GM12878 (cell line): Measurements from ENCODE around the gene DBR1. TPM values are rescaled to one million over a fixed set of nuclear protein-coding genes. Genes with fewer than 3 reads are reported as not detected.

Experiments
- ATAC-seq: fragments of 200-7000 bp; cut with Tn5 transposase; 3 replicates; pipeline ENCODE4 v1.9.1; 2020; ENCODE audit warnings: mild to moderate bottlenecking, moderate library complexity
- BruUV-seq: library from RNA; stranded (reverse); fragments of 400-500 nt; replicated peaks from 2 replicates; lab custom pipeline; 2021; lab: Mats Ljungman, UMichigan
- CTCF ChIA-PET: fragments of 300-600 bp; sonication (Branson Sonifier 250); formaldehyde crosslinking; extraction: SDS; loops from one replicate; lab custom pipeline; 2021; ENCODE audit warnings: inconsistent platforms; lab: Yijun Ruan, JAX
- POLR2A ChIA-PET: fragments of 350-600 bp; formaldehyde crosslinking; extraction: SDS; loops from one replicate; lab custom pipeline; 2021; ENCODE audit warnings: inconsistent platforms; lab: Charles Lee
- RAD21 ChIA-PET: fragments of 300-600 bp; sonication (Branson Sonifier 250); formaldehyde crosslinking; loops from one replicate; lab custom pipeline; 2023; ENCODE audit warnings: antibody characterized with exemption; ENCODE audit not compliant: unreplicated experiment; lab: Charles Lee
- SMC1A ChIA-PET: fragments of 300-600 bp; sonication (Branson Sonifier 250); formaldehyde crosslinking; loops from one replicate; lab custom pipeline; 2023; ENCODE audit not compliant: unreplicated experiment, uncharacterized antibody; lab: Charles Lee
- DNase-seq: peaks from one replicate; pipeline ENCODE4 v3.0.0-alpha.2; 2011; ENCODE audit warnings: low read depth, low spot score
- FAIRE-seq: peaks from 3 replicates; lab custom pipeline; 2011; peaks lifted over from hg19 to GRCh38; lab: Jason Lieb, UNC
- H2AFZ ChIP-seq: 2 replicates; pipeline ENCODE4 v1.6.0; 2011; ENCODE audit warnings: low read depth, low read length, control low read depth; ENCODE audit not compliant: control insufficient read depth
- H3K27ac ChIP-seq: 2 replicates; pipeline ENCODE4 v1.5.1; 2011; ENCODE audit warnings: control low read depth; ENCODE audit not compliant: control insufficient read depth, insufficient read depth
- H3K27me3 ChIP-seq, 2 experiments: replicated peaks in 1 of 2; 2 replicates each; pipeline versions ENCODE4 v1.6.0 to v1.6.1; 2011; ENCODE audit warnings: low read length in 1 of 2; ENCODE audit not compliant: control insufficient read depth in 2 of 2, insufficient read depth in 2 of 2
- H3K36me3 ChIP-seq, 2 experiments: 2 replicates each; pipeline ENCODE4 v1.5.1; 2011; ENCODE audit warnings: low read length in 1 of 2; ENCODE audit not compliant: control insufficient read depth in 2 of 2, insufficient read depth in 2 of 2
- H3K4me1 ChIP-seq: 2 replicates; pipeline ENCODE4 v1.6.1; 2011; ENCODE audit warnings: mild to moderate bottlenecking, low read length, moderate library complexity, mixed read lengths; ENCODE audit not compliant: control insufficient read depth, insufficient read depth
- H3K4me2 ChIP-seq: 2 replicates; pipeline ENCODE4 v1.6.0; 2011; ENCODE audit warnings: control low read depth; ENCODE audit not compliant: control insufficient read depth, insufficient read depth
- H3K4me3 ChIP-seq: fragments of 200-600 bp; sonication (generic); 2 replicates; pipeline ENCODE4 v1.5.1; 2016
- H3K79me2 ChIP-seq: 2 replicates; pipeline ENCODE4 v1.6.0; 2011; ENCODE audit warnings: low read length; ENCODE audit not compliant: control insufficient read depth, insufficient read depth
- H3K9ac ChIP-seq: 2 replicates; pipeline ENCODE4 v1.8.0; 2011; ENCODE audit warnings: low read length, control low read depth, mixed read lengths; ENCODE audit not compliant: control insufficient read depth, insufficient read depth
- H3K9me3 ChIP-seq: replicated peaks from 3 replicates; pipeline ENCODE4 v1.5.1; 2011; ENCODE audit warnings: mild to moderate bottlenecking, low read length; ENCODE audit not compliant: control insufficient read depth, insufficient read depth
- H4K20me1 ChIP-seq: 2 replicates; pipeline ENCODE4 v1.6.0; 2011; ENCODE audit not compliant: control insufficient read depth, insufficient read depth
- CBX3 ChIP-seq: fragments of 200-600 bp; sonication (generic); IDR thresholded peaks from 2 replicates; pipeline ENCODE4 v1.6.1; 2016; ENCODE audit warnings: low read depth, borderline replicate concordance
- CEBPB ChIP-seq, 2 experiments: fragments of 150-350 bp in 1 of 2; IDR thresholded peaks; 2 replicates each; pipeline ENCODE4 v1.6.1; 2012 to 2014; ENCODE audit warnings: low read depth in 2 of 2, low read length in 2 of 2, borderline replicate concordance in 1 of 2, inconsistent platforms in 1 of 2
- PAX5 ChIP-seq: IDR thresholded peaks from 2 replicates; pipeline ENCODE4 v1.6.1; 2011; ENCODE audit warnings: low read depth, low read length, borderline replicate concordance
- SMC3 ChIP-seq: IDR thresholded peaks from 2 replicates; pipeline ENCODE4 v1.6.1; 2011; ENCODE audit warnings: low read length, improper control_type of control experiment, borderline replicate concordance
- TCF7 ChIP-seq: IDR thresholded peaks from 2 replicates; pipeline ENCODE4 v1.6.1; 2014; ENCODE audit warnings: antibody characterized with exemption, borderline replicate concordance
- WGBS: methylation state at CpG from one replicate; pipeline ENCODE4 v1.1.6; 2016; ENCODE audit warnings: low lambda C conversion rate; ENCODE audit not compliant: insufficient replicate concordance, insufficient coverage; ENCODE audit errors: missing lambda C conversion rate; 5-methylcytosine and 5-hydroxymethylcytosine counted together
- in situ Hi-C: fragments of 300-500 bp; cut with MboI; formaldehyde crosslinking; loops from 9 replicates; pipeline ENCODE4 v1.14.3; 2018; ENCODE audit warnings: mixed read lengths
- intact Hi-C: fragments of 100-400 bp; cut with micrococcal nuclease; formaldehyde crosslinking; loops from one replicate; pipeline ENCODE4 v1.14.2; 2022; ENCODE audit not compliant: unreplicated experiment
- polyA plus RNA-seq, 11 experiments: library from polyadenylated mRNA; depleted of rRNA in 4 of 11; unstranded in 6 of 11; stranded (reverse) in 5 of 11; fragments of >200 nt; fragmentation: Nextera tagmentation in 4 of 11; fragmentation: Illumina TruSeq in 1 of 11; extraction: Ambion mirVana in 4 of 11; extraction: Trizol in 1 of 11; gene quantifications; 1 replicate in 1 of 11; 2 replicates in 10 of 11; pipeline versions ENCODE4 v1.2.1 to v1.2.3, GENCODE V29; 2011 to 2016; ENCODE audit warnings: inconsistent platforms in 2 of 11, missing spikeins in 2 of 11, low read depth in 1 of 11
- total RNA-seq, 4 experiments: library from RNA; depleted of rRNA in 3 of 4; stranded (reverse); fragments of >200 nt in 3 of 4; fragmentation: Illumina TruSeq in 1 of 4; extraction: Trizol in 1 of 4; gene quantifications; 2 replicates each; pipeline versions ENCODE4 v1.2.1 to v1.2.3, GENCODE V29; 2013 to 2021
- TF ChIP-seq, protein P1 (sequence below): IDR thresholded peaks from 2 replicates; pipeline ENCODE4 v1.6.1; 2012; ENCODE audit warnings: low read depth, low read length, improper control_type of control experiment
- TF ChIP-seq, protein P2 (sequence below): IDR thresholded peaks from 2 replicates; pipeline ENCODE4 v1.6.1; 2011; ENCODE audit warnings: mild to moderate bottlenecking, low read depth, low read length, moderate library complexity; ENCODE audit not compliant: insufficient replicate concordance

DBR1 gene
- total and polyA plus RNA-seq, 10 of the 15 experiments (the other 5 are each of a cell fraction or from before 2014, with no cell fraction given): 4.1 to 17.3 (median 15.8) TPM

DNA sequence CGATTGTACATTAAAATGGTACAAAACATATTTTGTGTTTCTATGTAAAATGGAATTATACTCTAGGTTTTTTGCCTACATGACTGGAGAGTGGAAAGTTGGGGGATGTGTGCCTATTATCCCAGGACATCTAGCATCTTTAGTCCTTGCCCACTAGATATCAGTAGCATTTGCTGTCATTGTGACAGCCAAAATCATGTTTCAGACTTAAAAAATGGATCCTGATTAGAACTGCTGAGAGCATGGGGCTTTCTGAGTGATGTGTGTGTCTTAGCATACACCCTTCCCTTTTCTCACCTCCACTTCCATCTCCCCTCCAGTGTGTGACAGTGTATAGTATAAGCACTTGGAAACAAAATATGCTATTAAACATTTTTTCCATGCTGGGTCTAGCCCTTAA lies 25.7 kb upstream of the DBR1 start:
- H2AFZ ChIP-seq: no peak overlapping the region
- no peak overlapping the region for H3K4me3 ChIP-seq
- 56% methylated on average over 1 of the region's 1 CpG for WGBS
- ChIA-PET CTCF (no interaction called here), RAD21 (no interaction called here), POLR2A (no interaction called here), SMC1A (no interaction called here)
- H3K27me3 ChIP-seq: no peaks in the 10 kb centered on the region
- H3K9ac ChIP-seq: no peak overlapping the region
- 0 out of 4 replicates have a peak, but pooled peaks cover 0 to 2% of the 10 kb centered on the region in 2 experiments for H3K36me3 ChIP-seq
- TF ChIP-seq, protein P1, sequence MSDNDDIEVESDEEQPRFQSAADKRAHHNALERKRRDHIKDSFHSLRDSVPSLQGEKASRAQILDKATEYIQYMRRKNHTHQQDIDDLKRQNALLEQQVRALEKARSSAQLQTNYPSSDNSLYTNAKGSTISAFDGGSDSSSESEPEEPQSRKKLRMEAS: no peak
- TF ChIP-seq TCF7 (no peak), CBX3 (no peak), CEBPB (IDR thresholded peaks at IDR 0.05; ENCODE audit: borderline replicate concordance in 1 of 2, low read depth in 2 of 2, low read length in 2 of 2) (no peak), SMC3 (no peak), PAX5 (no peak)
- TF ChIP-seq, protein P2, sequence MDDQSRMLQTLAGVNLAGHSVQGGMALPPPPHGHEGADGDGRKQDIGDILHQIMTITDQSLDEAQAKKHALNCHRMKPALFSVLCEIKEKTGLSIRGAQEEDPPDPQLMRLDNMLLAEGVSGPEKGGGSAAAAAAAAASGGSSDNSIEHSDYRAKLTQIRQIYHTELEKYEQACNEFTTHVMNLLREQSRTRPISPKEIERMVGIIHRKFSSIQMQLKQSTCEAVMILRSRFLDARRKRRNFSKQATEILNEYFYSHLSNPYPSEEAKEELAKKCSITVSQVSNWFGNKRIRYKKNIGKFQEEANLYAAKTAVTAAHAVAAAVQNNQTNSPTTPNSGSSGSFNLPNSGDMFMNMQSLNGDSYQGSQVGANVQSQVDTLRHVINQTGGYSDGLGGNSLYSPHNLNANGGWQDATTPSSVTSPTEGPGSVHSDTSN: no peak
- no peak for DNase-seq
- no peak for FAIRE-seq
- BruUV-seq: no TSS peak
- ATAC-seq: peak; percentile 50
- no peaks in the 10 kb centered on the region for H4K20me1 ChIP-seq
- intact Hi-C loops: no loop called here
- peaks cover 2% of the 10 kb centered on the region; the same call in 1 of the 2 replicates for H3K4me1 ChIP-seq
- H3K4me2 ChIP-seq: no peak overlapping the region
- no peaks in the 10 kb centered on the region for H3K9me3 ChIP-seq
- H3K79me2 ChIP-seq: peaks cover 60% of the 10 kb centered on the region
- no peak overlapping the region for H3K27ac ChIP-seq
- in situ Hi-C loops: no loop called here
